ENCODE results near the gene TENM4. TPM values are rescaled to one million over a fixed set of nuclear protein-coding genes. Genes with fewer than 3 reads are reported as not detected.

The TENM4 gene
- total and polyA plus RNA-seq, 2 of the 8 experiments (the other 6 are each of a cell fraction or from before 2014, with no cell fraction given) = 3.5 to 7.2 TPM

DNA sequence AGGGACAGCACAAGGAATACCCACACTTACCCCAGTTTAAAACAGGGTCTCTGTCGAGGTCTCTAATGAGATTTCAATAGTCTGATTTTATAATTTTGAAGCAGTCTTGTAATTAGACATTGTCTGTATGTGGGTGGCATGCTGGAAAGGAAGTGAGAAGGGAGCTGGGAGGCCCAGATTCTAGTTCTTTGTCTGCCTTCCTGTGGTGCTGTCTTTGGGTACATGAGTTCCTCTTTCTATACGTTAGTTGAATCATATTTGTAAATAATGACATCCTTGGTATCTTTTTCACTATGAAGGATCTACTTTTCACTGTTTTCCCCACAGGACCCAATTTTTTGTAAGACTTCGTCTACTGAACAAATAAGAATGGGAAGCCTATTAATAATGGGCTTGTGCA is 42.0 kb upstream of the TENM4 start:
- Histone ChIP-seq H4K91ac (replicated peaks; ENCODE audit: insufficient read length, low read length) (no peak overlapping the region), H2BK15ac (ENCODE audit: low read length) (no peak overlapping the region), H2BK120ac (replicated peaks; ENCODE audit: low read depth, low read length) (no peak overlapping the region), H3K23ac (ENCODE audit: insufficient read length) (no peak overlapping the region), H3K4me2 (ENCODE audit: insufficient read depth in 1 of 2, low read depth in 2 of 2, low read length in 2 of 2) (no peak overlapping the region), H3K4ac (replicated peaks; ENCODE audit: insufficient read length, low read depth, low read length) (no peak overlapping the region), H4K20me1 (replicated peaks in 1 of 2; ENCODE audit: control insufficient read depth in 1 of 2, insufficient read depth in 2 of 2, low read length in 2 of 2) (no peaks in the 10 kb centered on the region), H2BK20ac (ENCODE audit: low read length) (no peak overlapping the region), H3K79me1 (ENCODE audit: low read depth, low read length) (no peaks in the 10 kb centered on the region), H2BK5ac (ENCODE audit: low read depth, low read length) (no peak overlapping the region), H2AFZ (ENCODE audit: low read length) (no peak overlapping the region), H3K36me3 (ENCODE audit: control insufficient read depth in 2 of 4, insufficient read depth in 4 of 4, low read length in 3 of 4) (no peaks in the 10 kb centered on the region; a peak in 1 of 8 replicates), H3K27ac (ENCODE audit: low read depth, low read length) (no peak overlapping the region), H2AK5ac (ENCODE audit: low read depth, low read length) (no peak overlapping the region), H3K14ac (ENCODE audit: insufficient read length) (no peak overlapping the region), H3K27me3 (replicated peaks in 1 of 4; ENCODE audit: control insufficient read depth in 3 of 4, extremely low read depth in 1 of 4, insufficient read depth in 3 of 4, low read length in 3 of 4) (no peaks in the 10 kb centered on the region; a peak in 2 of 7 replicates), H3K23me2 (ENCODE audit: low read depth, low read length) (no peaks in the 10 kb centered on the region), H3K9me3 (ENCODE audit: insufficient read depth in 2 of 2, low read depth in 1 of 2, low read length in 1 of 2) (no peaks in the 10 kb centered on the region), H3K4me3 (ENCODE audit: extremely low read depth in 1 of 4, insufficient read depth in 2 of 4, low read depth in 3 of 4, low read length in 4 of 4) (no peak overlapping the region), H3K18ac (ENCODE audit: extremely low read depth, low read length) (no peak overlapping the region), H3K4me1 (replicated peaks in 1 of 4; ENCODE audit: control insufficient read depth in 3 of 4, insufficient read depth in 4 of 4, low read length in 3 of 4) (peaks cover 10 to 17% (median 13%) of the 10 kb centered on the region in 4 experiments), H4K5ac (ENCODE audit: insufficient read length, low read depth, low read length) (no peak overlapping the region), H3K9ac (replicated peaks in 1 of 4; ENCODE audit: extremely low read depth in 1 of 4, low read depth in 3 of 4, low read length in 3 of 4) (no peak overlapping the region), H3K56ac (replicated peaks; ENCODE audit: insufficient read length, low read depth, low read length) (no peak overlapping the region), H2BK12ac (ENCODE audit: low read depth, low read length) (no peak overlapping the region), H3K79me2 (ENCODE audit: control insufficient read depth in 1 of 2, insufficient read depth in 2 of 2, low read length in 2 of 2) (no peaks in the 10 kb centered on the region), H4K8ac (ENCODE audit: extremely low read depth, insufficient read depth, low read length) (no peak overlapping the region)
- no peak for DNase-seq (ENCODE audit: low read depth in 1 of 2, low spot score in 2 of 2)
- ChIA-PET POLR2A (ENCODE audit: partially characterized antibody) (interaction anchor here (0.7 to 2.3 kb wide), 3 partner anchors 12 to 99 kb away, joined by 3 to 5 read pairs (median 3); partner anchors contain the start of gene TENM4), CTCF (ENCODE audit: partially characterized antibody) (interaction anchor here (1.4 to 3.0 kb wide), 4 partner anchors 10 to 82 kb away, joined by 3 to 23 read pairs (median 14); no protein-coding TSS in a partner anchor)
- 87% methylated on average over 3 of the region's 3 CpGs; no CpG with 5 or more reads in 1 of the 2 experiments for WGBS, 2 experiments (ENCODE audit: extremely low coverage in 1 of 2, insufficient coverage in 1 of 2, insufficient read length in 1 of 2, insufficient replicate concordance in 2 of 2, low coverage in 1 of 2, low lambda C conversion rate in 2 of 2, missing lambda C conversion rate in 1 of 2)
- FAIRE-seq = no peak
- no peak for TF ChIP-seq TEAD4 (IDR thresholded peaks at IDR 0.05; ENCODE audit: low read depth, low read length)
- no peak for TF ChIP-seq RNF2 (IDR thresholded peaks at IDR 0.05; ENCODE audit: borderline replicate concordance, low read depth, low read length, missing control alignments, poor library complexity, severe bottlenecking)
- TF ChIP-seq TBP (IDR thresholded peaks at IDR 0.05; ENCODE audit: low read depth, low read length) = no peak
- TF ChIP-seq SAP30 (IDR thresholded peaks at IDR 0.05; ENCODE audit: insufficient read depth, insufficient replicate concordance, low read length) = no peak
- TF ChIP-seq SIRT6 (IDR thresholded peaks at IDR 0.05; ENCODE audit: low read length) = no peak
- TF ChIP-seq, protein P1, sequence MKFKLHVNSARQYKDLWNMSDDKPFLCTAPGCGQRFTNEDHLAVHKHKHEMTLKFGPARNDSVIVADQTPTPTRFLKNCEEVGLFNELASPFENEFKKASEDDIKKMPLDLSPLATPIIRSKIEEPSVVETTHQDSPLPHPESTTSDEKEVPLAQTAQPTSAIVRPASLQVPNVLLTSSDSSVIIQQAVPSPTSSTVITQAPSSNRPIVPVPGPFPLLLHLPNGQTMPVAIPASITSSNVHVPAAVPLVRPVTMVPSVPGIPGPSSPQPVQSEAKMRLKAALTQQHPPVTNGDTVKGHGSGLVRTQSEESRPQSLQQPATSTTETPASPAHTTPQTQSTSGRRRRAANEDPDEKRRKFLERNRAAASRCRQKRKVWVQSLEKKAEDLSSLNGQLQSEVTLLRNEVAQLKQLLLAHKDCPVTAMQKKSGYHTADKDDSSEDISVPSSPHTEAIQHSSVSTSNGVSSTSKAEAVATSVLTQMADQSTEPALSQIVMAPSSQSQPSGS (IDR thresholded peaks at IDR 0.05; ENCODE audit: low read length) = no peak
- no peak for TF ChIP-seq EZH2 (IDR thresholded peaks at IDR 0.05; ENCODE audit: low read depth, low read length, severe bottlenecking)
- TF ChIP-seq GTF2F1 (IDR thresholded peaks at IDR 0.05; ENCODE audit: borderline replicate concordance, low read depth, low read length) = no peak
- TF ChIP-seq MAX (IDR thresholded peaks at IDR 0.05) = no peak
- TF ChIP-seq KDM5A (IDR thresholded peaks at IDR 0.05; ENCODE audit: low read length) = no peak
- TF ChIP-seq ATF3 (IDR thresholded peaks at IDR 0.05; ENCODE audit: insufficient read depth, low read depth, low read length) = no peak
